Adrenal gland (tissue), 12 donors: ENCODE data around the gene RTRAF. TPM values are rescaled to one million over a fixed set of nuclear protein-coding genes. Genes with fewer than 3 reads are reported as not detected.

Experiments used
- DNase-seq, 7 donors: peaks; one replicate each; pipeline ENCODE4 v3.0.0-alpha.2; 2019 to 2020
- H3K27ac ChIP-seq, 5 donors: fragments of 200-600 bp; sonication (generic) in 4 of 5; 1 replicate in 3 of 5; 2 replicates in 2 of 5; pipeline versions ENCODE4 v1.5.1 to v1.8.0; 2016 to 2020; ENCODE audit warnings: mild to moderate bottlenecking in 1 of 5
- H3K27me3 ChIP-seq: fragments of 200-600 bp; 2 replicates; pipeline ENCODE4 v1.8.0; 2021
- H3K36me3 ChIP-seq, 2 donors: fragments of 200-600 bp; replicated peaks in 1 of 2; 1 replicate in 1 of 2; 2 replicates in 1 of 2; pipeline versions ENCODE4 v1.5.1 to v1.8.0; 2018 to 2022
- H3K4me1 ChIP-seq, 2 donors: fragments of 200-600 bp; replicated peaks in 1 of 2; 1 replicate in 1 of 2; 2 replicates in 1 of 2; pipeline versions ENCODE4 v1.5.1 to v1.8.0; 2018 to 2021
- H3K4me3 ChIP-seq, 4 donors: fragments of 200-600 bp; sonication (generic) in 3 of 4; one replicate each; pipeline ENCODE4 v1.5.1; 2016 to 2018
- H3K9me3 ChIP-seq, 3 donors: fragments of 200-600 bp; sonication (generic) in 1 of 3; replicated peaks in 1 of 3; 1 replicate in 2 of 3; 2 replicates in 1 of 3; pipeline versions ENCODE4 v1.5.1 to v1.8.0; 2016 to 2021
- POLR2A ChIP-seq, 2 donors: fragments of 450-650 bp; IDR thresholded peaks; one replicate each; pipeline ENCODE4 v1.6.1; 2017; ENCODE audit warnings: antibody characterized with exemption in 2 of 2, mild to moderate bottlenecking in 2 of 2, moderate library complexity in 1 of 2
- WGBS, 4 donors: extraction: QIAGEN DNeasy Blood & Tissue Kit in 2 of 4; methylation state at CpG; one replicate each; pipeline versions ENCODE4 v1.1.5 to v1.1.7; 2013 to 2017; 5-methylcytosine and 5-hydroxymethylcytosine counted together
- intact Hi-C, 2 donors: fragments of 100-400 bp; cut with DNase I; formaldehyde crosslinking; loops; one replicate each; pipeline versions ENCODE4 v1.14.1 to v1.15.0; 2022 to 2023
- polyA plus RNA-seq, 3 donors: library from polyadenylated mRNA; stranded (reverse); fragments of 200-250 nt in 2 of 3; fragments of 350-450 nt in 1 of 3; fragmentation: Illumina TruSeq in 1 of 3; extraction: RNeasy Lipid Tissue Mini Kit (QIAGEN cat#74804) in 1 of 3; gene quantifications; one replicate each; pipeline ENCODE4 v1.2.3, GENCODE V29; 2013 to 2014
- total RNA-seq, 9 donors: library from RNA; depleted of rRNA in 4 of 9; stranded (reverse); fragments of >200 nt in 4 of 9; fragments of 120-200 nt in 1 of 9; fragmentation: NEBNext Ultra II Directional in 1 of 9; extraction: Animal tissue kit (Norgen Biotek cat#: 25700) in 1 of 9; gene quantifications; one replicate each; pipeline versions ENCODE4 v1.1.0 to v1.2.4, GENCODE V29; 2013 to 2023
- TF ChIP-seq, protein P1 (sequence below), 6 experiments: fragments of 450-650 bp in 4 of 6; fragments of 200-600 bp in 2 of 6; sonication (generic) in 1 of 6; IDR thresholded peaks; 1 replicate in 5 of 6; 2 replicates in 1 of 6; pipeline versions ENCODE4 v1.5.1 to v1.8.0; 2016 to 2021; ENCODE audit warnings: antibody characterized with exemption in 6 of 6, mild to moderate bottlenecking in 2 of 6, moderate library complexity in 1 of 6
- donor health status: healthy with polysubstance abuse.
- donor health status: Bipolar disorder and iron deficiency.
- donor health status: DM: yes; HTN: yes; CAD: no.
- donor health status: DM: no; HTN: no; CAD: no.
- donor health status: DM: no; HTN: no; CAD: no.
- donor health status: DM: yes; HTN: yes; CAD: no.

RTRAF gene
- total and polyA plus RNA-seq, 12 donors: 12.9 to 308 (median 168) TPM

DNA sequence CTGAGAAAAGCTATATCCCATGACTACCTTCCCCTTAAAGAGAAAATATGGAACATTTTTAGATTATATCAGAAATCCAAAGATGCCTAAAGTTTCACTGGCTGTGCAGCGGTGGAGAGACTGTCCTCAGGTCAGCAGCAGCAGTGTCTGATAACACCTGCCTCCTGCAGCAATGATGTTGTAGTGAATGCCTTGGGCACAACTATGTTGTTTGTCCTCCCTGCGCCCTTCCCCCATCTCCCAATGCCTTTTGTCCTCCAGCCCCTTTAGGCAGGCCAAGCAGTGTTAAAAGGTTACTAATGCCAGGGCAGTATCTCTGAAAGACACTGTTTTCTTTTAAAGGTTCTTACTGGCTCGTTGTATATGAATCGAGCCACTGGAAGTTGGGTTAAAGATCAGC lies 13.2 kb downstream of the RTRAF start:
- no peak overlapping the region for H3K4me3 ChIP-seq
- peaks cover 0 to 17% of the 10 kb centered on the region in 2 donors for H3K4me1 ChIP-seq
- no peaks in the 10 kb centered on the region for H3K27me3 ChIP-seq
- 81 to 93% (median 86%) methylated on average over 4 of the region's 4 CpGs for WGBS, 4 donors
- TF ChIP-seq, protein P1, sequence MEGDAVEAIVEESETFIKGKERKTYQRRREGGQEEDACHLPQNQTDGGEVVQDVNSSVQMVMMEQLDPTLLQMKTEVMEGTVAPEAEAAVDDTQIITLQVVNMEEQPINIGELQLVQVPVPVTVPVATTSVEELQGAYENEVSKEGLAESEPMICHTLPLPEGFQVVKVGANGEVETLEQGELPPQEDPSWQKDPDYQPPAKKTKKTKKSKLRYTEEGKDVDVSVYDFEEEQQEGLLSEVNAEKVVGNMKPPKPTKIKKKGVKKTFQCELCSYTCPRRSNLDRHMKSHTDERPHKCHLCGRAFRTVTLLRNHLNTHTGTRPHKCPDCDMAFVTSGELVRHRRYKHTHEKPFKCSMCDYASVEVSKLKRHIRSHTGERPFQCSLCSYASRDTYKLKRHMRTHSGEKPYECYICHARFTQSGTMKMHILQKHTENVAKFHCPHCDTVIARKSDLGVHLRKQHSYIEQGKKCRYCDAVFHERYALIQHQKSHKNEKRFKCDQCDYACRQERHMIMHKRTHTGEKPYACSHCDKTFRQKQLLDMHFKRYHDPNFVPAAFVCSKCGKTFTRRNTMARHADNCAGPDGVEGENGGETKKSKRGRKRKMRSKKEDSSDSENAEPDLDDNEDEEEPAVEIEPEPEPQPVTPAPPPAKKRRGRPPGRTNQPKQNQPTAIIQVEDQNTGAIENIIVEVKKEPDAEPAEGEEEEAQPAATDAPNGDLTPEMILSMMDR (IDR thresholded peaks at IDR 0.05): no peak
- no peak for TF ChIP-seq POLR2A (IDR thresholded peaks at IDR 0.05)
- no peak for DNase-seq
- no peaks in the 10 kb centered on the region for H3K9me3 ChIP-seq
- H3K27ac ChIP-seq: peak overlapping the region in 2 of 5 donors; percentile 9 to 23
- intact Hi-C loops: no loop called here
- H3K36me3 ChIP-seq: peaks cover 0 to 64% of the 10 kb centered on the region in 2 donors

DNA sequence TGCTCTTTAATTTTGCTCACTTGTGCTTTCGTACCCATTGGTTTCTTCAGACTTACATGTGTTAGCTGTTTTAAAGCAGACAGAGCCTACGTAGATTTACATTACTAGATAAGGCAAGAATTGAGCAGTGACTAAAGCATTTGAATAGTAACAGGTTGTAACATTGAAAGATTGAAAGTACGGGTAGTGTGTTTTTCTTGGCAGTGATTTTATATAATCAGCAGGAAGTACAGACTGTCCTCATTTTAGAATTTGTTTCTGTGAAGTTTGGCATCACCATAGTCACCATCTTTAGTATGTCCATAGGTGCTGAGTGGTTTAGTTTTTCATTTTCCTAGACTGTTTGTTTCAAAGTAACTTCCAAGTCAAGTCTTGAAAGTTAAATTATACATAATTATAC lies 14.0 kb downstream of the RTRAF start:
- intact Hi-C loops: no loop called here
- Histone ChIP-seq H3K36me3 (peaks cover 0 to 70% of the 10 kb centered on the region in 2 donors), H3K27ac (peak overlapping the region in 2 of 5 donors; percentile 9 to 36)

DNA sequence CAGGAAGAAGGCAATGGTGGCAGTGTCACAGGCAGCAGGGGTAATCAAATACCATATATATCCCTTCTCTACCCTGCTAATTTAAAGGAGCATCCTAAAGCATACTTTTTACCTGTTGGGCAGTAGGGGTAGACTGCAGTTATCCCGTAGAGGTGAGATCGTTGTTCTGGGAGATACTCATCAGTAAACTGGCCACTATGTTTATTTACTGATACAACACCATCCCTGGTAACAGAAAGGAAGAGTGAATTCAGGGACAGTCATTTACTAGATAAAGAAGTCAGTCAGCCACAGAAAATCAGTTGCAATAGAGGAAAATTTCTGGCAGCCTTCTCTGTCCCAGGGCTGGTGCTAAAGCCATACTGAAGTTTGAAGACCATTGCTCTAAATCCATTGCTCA lies 16.3 kb downstream of the RTRAF start:
- peaks cover 0 to 11% of the 10 kb centered on the region in 2 donors for H3K4me1 ChIP-seq
- H3K9me3 ChIP-seq: no peaks in the 10 kb centered on the region
- WGBS, 4 donors: 72 to 94% (median 89%) methylated on average over 2 of the region's 2 CpGs
- H3K27me3 ChIP-seq: no peaks in the 10 kb centered on the region
- peaks cover 0 to 80% of the 10 kb centered on the region in 2 donors for H3K36me3 ChIP-seq
- H3K27ac ChIP-seq: no peak overlapping the region
- no peak for DNase-seq
- intact Hi-C loops: no loop called here
- TF ChIP-seq POLR2A (IDR thresholded peaks at IDR 0.05): no peak
- TF ChIP-seq, protein P1 (IDR thresholded peaks at IDR 0.05): no peak
- no peak overlapping the region for H3K4me3 ChIP-seq

More for the DNA sequence above, 14.0 kb downstream of the RTRAF start:
- H3K4me1 ChIP-seq: peaks cover 0 to 17% of the 10 kb centered on the region in 2 donors
- WGBS, 4 donors: 47 to 67% (median 56%) methylated on average over 3 of the region's 3 CpGs
- TF ChIP-seq, protein P1 (IDR thresholded peaks at IDR 0.05): no peak
- no peak for TF ChIP-seq POLR2A (IDR thresholded peaks at IDR 0.05)
- no peak for DNase-seq
- H3K27me3 ChIP-seq: no peaks in the 10 kb centered on the region
- no peaks in the 10 kb centered on the region for H3K9me3 ChIP-seq
- H3K4me3 ChIP-seq: no peak overlapping the region

DNA sequence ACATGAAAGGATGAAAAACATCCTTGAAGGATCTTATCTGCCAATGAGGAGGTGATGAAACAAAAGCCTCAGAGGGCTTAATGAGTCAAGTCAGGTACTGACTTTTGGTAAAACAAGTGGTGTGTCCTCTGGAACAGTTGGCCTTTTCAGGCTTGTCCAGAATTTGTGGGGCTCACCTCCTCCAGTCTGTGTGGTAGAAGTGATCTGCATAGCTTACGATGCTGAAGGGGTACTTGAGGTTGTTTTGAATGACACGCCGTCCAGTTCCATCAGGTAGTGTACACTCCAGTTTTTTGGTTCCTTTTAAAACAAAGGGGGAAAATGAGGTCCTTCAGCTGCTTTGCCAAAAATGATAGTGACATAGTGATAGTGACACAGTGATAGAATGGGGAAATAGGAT lies 17.0 kb downstream of the RTRAF start:
- H3K4me1 ChIP-seq: peaks cover 0 to 11% of the 10 kb centered on the region in 2 donors
- intact Hi-C loops: no loop called here
- 90 to 98% (median 94%) methylated on average over 3 of the region's 3 CpGs for WGBS, 4 donors
- H3K27me3 ChIP-seq: no peaks in the 10 kb centered on the region
- no peak overlapping the region for H3K4me3 ChIP-seq
- H3K36me3 ChIP-seq: peaks cover 0 to 84% of the 10 kb centered on the region in 2 donors
- no peaks in the 10 kb centered on the region for H3K9me3 ChIP-seq
- no peak for TF ChIP-seq POLR2A (IDR thresholded peaks at IDR 0.05)
- TF ChIP-seq, protein P1 (IDR thresholded peaks at IDR 0.05): no peak
- no peak for DNase-seq
- H3K27ac ChIP-seq: no peak overlapping the region
